GM23338 (cell line): ENCODE results near the gene CDKL4. TPM values are rescaled to one million over a fixed set of nuclear protein-coding genes. Genes with fewer than 3 reads are reported as not detected.

Source experiments
- ATAC-seq: fragments of 200-7000 bp; cut with Tn5 transposase; 3 replicates; pipeline ENCODE4 v1.9.1; 2020
- DNase-seq: peaks from one replicate; pipeline ENCODE4 v3.0.0-alpha.2; 2015; ENCODE audit warnings: low spot score
- H2AFZ ChIP-seq: fragments of 200-600 bp; sonication (generic); 2 replicates; pipeline ENCODE4 v1.8.0; 2016; ENCODE audit warnings: antibody characterized with exemption, mild to moderate bottlenecking, moderate library complexity
- H3F3A ChIP-seq: fragments of 200-600 bp; sonication (generic); replicated peaks from 2 replicates; pipeline ENCODE4 v1.8.0; 2017; ENCODE audit warnings: antibody characterized with exemption, mixed run types, low read depth
- H3K27ac ChIP-seq: fragments of 200-600 bp; sonication (generic); 2 replicates; pipeline ENCODE4 v1.6.1; 2016; ENCODE audit warnings: low read depth
- H3K27me3 ChIP-seq: fragments of 200-600 bp; sonication (generic); 2 replicates; pipeline ENCODE4 v1.8.0; 2016; ENCODE audit warnings: mild to moderate bottlenecking, mixed run types, moderate library complexity; ENCODE audit not compliant: insufficient read depth
- H3K36me3 ChIP-seq: fragments of 200-600 bp; sonication (generic); 2 replicates; pipeline ENCODE4 v1.8.0; 2016; ENCODE audit warnings: mild to moderate bottlenecking; ENCODE audit not compliant: insufficient read depth
- H3K4me1 ChIP-seq: fragments of 200-600 bp; sonication (generic); 2 replicates; pipeline ENCODE4 v1.8.0; 2016; ENCODE audit warnings: mild to moderate bottlenecking, moderate library complexity; ENCODE audit not compliant: insufficient read depth
- H3K4me2 ChIP-seq: fragments of 200-600 bp; sonication (generic); 2 replicates; pipeline ENCODE4 v1.7.1; 2017; ENCODE audit warnings: mixed run types
- H3K4me3 ChIP-seq: fragments of 200-600 bp; sonication (generic); 2 replicates; pipeline ENCODE4 v1.6.1; 2016; ENCODE audit warnings: mixed run types
- H3K79me2 ChIP-seq: fragments of 200-600 bp; sonication (generic); replicated peaks from 2 replicates; pipeline ENCODE4 v1.8.0; 2017; ENCODE audit warnings: mild to moderate bottlenecking; ENCODE audit not compliant: insufficient read depth
- H3K9me2 ChIP-seq: fragments of 200-600 bp; sonication (generic); 2 replicates; pipeline ENCODE4 v1.8.0; 2017; ENCODE audit not compliant: insufficient read depth
- H4K20me1 ChIP-seq: fragments of 200-600 bp; sonication (generic); replicated peaks from 2 replicates; pipeline ENCODE4 v1.8.0; 2017; ENCODE audit warnings: mild to moderate bottlenecking; ENCODE audit not compliant: insufficient read depth
- H3K27ac Mint-ChIP-seq: 2 replicates; pipeline ENCODE4 v1.8.0; 2020; ENCODE audit warnings: inconsistent platforms, mild to moderate bottlenecking, moderate library complexity, mixed read lengths
- H3K27me3 Mint-ChIP-seq: 3 replicates; pipeline ENCODE4 v1.8.0; 2022; ENCODE audit warnings: low read depth, mild to moderate bottlenecking, moderate library complexity, mixed read lengths, inconsistent platforms; ENCODE audit not compliant: insufficient read depth, poor library complexity
- H3K36me3 Mint-ChIP-seq: 3 replicates; pipeline ENCODE4 v1.8.0; 2021; ENCODE audit warnings: low read depth, mild to moderate bottlenecking, inconsistent platforms, moderate library complexity, mixed read lengths
- H3K4me1 Mint-ChIP-seq: 3 replicates; pipeline ENCODE4 v1.8.0; 2020; ENCODE audit warnings: mild to moderate bottlenecking, inconsistent platforms, mixed read lengths
- H3K4me3 Mint-ChIP-seq: 3 replicates; pipeline ENCODE4 v1.8.0; 2021; ENCODE audit warnings: moderate library complexity, mild to moderate bottlenecking, inconsistent platforms, mixed read lengths
- H3K9me3 Mint-ChIP-seq: 3 replicates; pipeline ENCODE4 v1.8.0; 2020; ENCODE audit warnings: moderate library complexity, mild to moderate bottlenecking, inconsistent platforms, mixed read lengths
- EZH2 ChIP-seq: fragments of 200-600 bp; sonication (generic); IDR thresholded peaks from one replicate; pipeline ENCODE4 v1.8.0; 2017; ENCODE audit warnings: antibody characterized with exemption, mild to moderate bottlenecking, low read depth; ENCODE audit not compliant: unreplicated experiment
- EZH2phosphoT487 ChIP-seq: fragments of 200-600 bp; sonication (generic); IDR thresholded peaks from one replicate; pipeline ENCODE4 v1.8.1; 2018; ENCODE audit warnings: antibody characterized with exemption; ENCODE audit not compliant: unreplicated experiment
- JUNB ChIP-seq: IDR thresholded peaks from one replicate; pipeline ENCODE4 v1.6.1; 2016; ENCODE audit warnings: antibody characterized with exemption; ENCODE audit not compliant: unreplicated experiment
- NANOG ChIP-seq: IDR thresholded peaks from 2 replicates; pipeline ENCODE4 v1.6.1; 2016; ENCODE audit warnings: antibody characterized with exemption, borderline replicate concordance
- POLR2AphosphoS5 ChIP-seq: IDR thresholded peaks from 2 replicates; pipeline ENCODE4 v1.6.1; 2016; ENCODE audit warnings: antibody characterized with exemption, low read depth
- STAT1 ChIP-seq: IDR thresholded peaks from one replicate; pipeline ENCODE4 v1.6.1; 2016; ENCODE audit warnings: antibody characterized with exemption; ENCODE audit not compliant: unreplicated experiment
- ZNF114 ChIP-seq: fragments of 250-450 bp; sonication (Bioruptor Pico); IDR thresholded peaks from 2 replicates; pipeline ENCODE4 v1.5.0; 2020; ENCODE audit warnings: mild to moderate bottlenecking, moderate library complexity
- ZNF331 ChIP-seq: fragments of 250-450 bp; sonication (Bioruptor Pico); IDR thresholded peaks from 2 replicates; pipeline ENCODE4 v1.5.0; 2020; ENCODE audit warnings: low read depth, mild to moderate bottlenecking, moderate library complexity
- ZNF462 ChIP-seq: fragments of 250-450 bp; sonication (Bioruptor Pico); IDR thresholded peaks from 2 replicates; pipeline ENCODE4 v1.5.0; 2020; ENCODE audit warnings: mild to moderate bottlenecking, moderate library complexity
- polyA plus RNA-seq: library from polyadenylated mRNA; unstranded; fragments of >200 nt; fragmentation: Nextera tagmentation; extraction: Ambion mirVana; gene quantifications from 2 replicates; pipeline ENCODE4 v1.2.1, GENCODE V29; 2016
- total RNA-seq: library from RNA; depleted of rRNA; stranded (reverse); fragments of >200 nt; shearing (Covaris generic); gene quantifications from 2 replicates; pipeline ENCODE4 v1.2.3, GENCODE V29; 2014

Gene CDKL4
- total and polyA plus RNA-seq, 2 experiments from 2014 or later: 0.24 TPM; not detected in 1

- TF ChIP-seq ZNF462 (CRISPR knock-in tag): no peak
Observed at GRCh38 chr2:39223909-39224308, 19.9 kb downstream of the CDKL4 start (continued).

- no peak overlapping the region for H2AFZ ChIP-seq
- ATAC-seq (no peak), DNase-seq (no peak)
- H3K4me3 Mint-ChIP-seq: no peak overlapping the region
- peaks cover 4% of the 10 kb centered on the region; the same call in 1 of the 2 replicates for H3F3A ChIP-seq
- no peak overlapping the region for H3K27ac Mint-ChIP-seq
- H3K79me2 ChIP-seq: no peaks in the 10 kb centered on the region
- no peaks in the 10 kb centered on the region for H3K27me3 Mint-ChIP-seq
- peaks cover 16% of the 10 kb centered on the region for H3K4me1 Mint-ChIP-seq
- no peak overlapping the region; the same call in 1 of the 2 replicates for H3K27ac ChIP-seq
- no peaks in the 10 kb centered on the region for H3K9me3 Mint-ChIP-seq
- no peak overlapping the region for H3K4me2 ChIP-seq
- H3K27me3 ChIP-seq: no peaks in the 10 kb centered on the region
- H3K36me3 Mint-ChIP-seq: no peaks in the 10 kb centered on the region
- no peaks in the 10 kb centered on the region for H3K9me2 ChIP-seq
- H3K4me3 ChIP-seq: no peak overlapping the region
- H3K36me3 ChIP-seq: no peaks in the 10 kb centered on the region
- H3K4me1 ChIP-seq: peaks cover 9% of the 10 kb centered on the region; the same call in 1 of the 2 replicates
- H4K20me1 ChIP-seq: no peaks in the 10 kb centered on the region
- TF ChIP-seq EZH2 (no peak), STAT1 (no peak), ZNF331 (CRISPR knock-in tag) (no peak), JUNB (no peak), ZNF462 (CRISPR knock-in tag) (no peak), ZNF114 (CRISPR knock-in tag) (no peak), EZH2phosphoT487 (no peak), NANOG (no peak), POLR2AphosphoS5 (no peak)
Observed at GRCh38 chr2:39221459-39221858, 22.3 kb downstream of the CDKL4 start.
